DND-41 (cell line): ENCODE measurements around the gene UROC1.

ENCODE experiments used
- ATAC-seq: fragments of 200-7000 bp; cut with Tn5 transposase; 3 replicates; pipeline ENCODE4 v1.9.1; 2021; ENCODE audit warnings: low read depth; ENCODE audit not compliant: insufficient read depth
- DNase-seq: peaks from one replicate; pipeline ENCODE4 v3.0.0-alpha.2; 2020
- H2AFZ ChIP-seq: 2 replicates; pipeline ENCODE4 v1.6.0; 2012; ENCODE audit warnings: low read depth, low read length
- H3K27ac ChIP-seq: 2 replicates; pipeline ENCODE4 v1.5.1; 2012; ENCODE audit warnings: low read length, inconsistent platforms
- H3K27me3 ChIP-seq: fragments of 200-600 bp; sonication (generic); 2 replicates; pipeline ENCODE4 v1.6.0; 2012; ENCODE audit warnings: low read length, mild to moderate bottlenecking, inconsistent platforms; ENCODE audit not compliant: insufficient read depth, poor library complexity
- H3K36me3 ChIP-seq: 2 replicates; pipeline ENCODE4 v1.5.1; 2012; ENCODE audit warnings: low read length, inconsistent platforms; ENCODE audit not compliant: insufficient read depth
- H3K4me1 ChIP-seq: 2 replicates; pipeline ENCODE4 v1.5.1; 2012; ENCODE audit warnings: mild to moderate bottlenecking, low read length; ENCODE audit not compliant: insufficient read depth
- H3K4me2 ChIP-seq: 2 replicates; pipeline ENCODE4 v1.6.0; 2012; ENCODE audit warnings: mild to moderate bottlenecking, moderate library complexity, low read length, inconsistent platforms; ENCODE audit not compliant: insufficient read depth
- H3K4me3 ChIP-seq, 2 experiments: fragments of 200-600 bp in 1 of 2; shearing (Covaris generic) in 1 of 2; 2 replicates each; pipeline ENCODE4 v1.5.1; 2012 to 2016; ENCODE audit warnings: inconsistent platforms in 2 of 2, low read length in 2 of 2, mild to moderate bottlenecking in 2 of 2, low read depth in 1 of 2, moderate library complexity in 1 of 2
- H3K79me2 ChIP-seq: 2 replicates; pipeline ENCODE4 v1.6.0; 2012; ENCODE audit warnings: low read length, inconsistent platforms; ENCODE audit not compliant: insufficient read depth
- H3K9ac ChIP-seq: 2 replicates; pipeline ENCODE4 v1.6.0; 2012; ENCODE audit warnings: low read depth, mild to moderate bottlenecking, inconsistent platforms, low read length, moderate library complexity
- H3K9me3 ChIP-seq: 2 replicates; pipeline ENCODE4 v1.5.1; 2012; ENCODE audit warnings: low read length, moderate library complexity, mild to moderate bottlenecking, inconsistent platforms; ENCODE audit not compliant: insufficient read depth, severe bottlenecking
- H4K20me1 ChIP-seq: 2 replicates; pipeline ENCODE4 v1.6.0; 2012; ENCODE audit warnings: low read length; ENCODE audit not compliant: insufficient read depth
- CTCF ChIP-seq: IDR thresholded peaks from 2 replicates; pipeline ENCODE4 v1.5.1; 2012; ENCODE audit warnings: borderline replicate concordance, low read length, moderate library complexity, mild to moderate bottlenecking; ENCODE audit not compliant: poor library complexity, severe bottlenecking; ENCODE audit errors: extremely low read depth
- EZH2 ChIP-seq: IDR thresholded peaks from 3 replicates; pipeline ENCODE4 v1.6.1; 2012; ENCODE audit warnings: borderline replicate concordance, low read depth, mild to moderate bottlenecking, moderate library complexity, low read length, inconsistent platforms; ENCODE audit not compliant: severe bottlenecking

Gene UROC1

DNA sequence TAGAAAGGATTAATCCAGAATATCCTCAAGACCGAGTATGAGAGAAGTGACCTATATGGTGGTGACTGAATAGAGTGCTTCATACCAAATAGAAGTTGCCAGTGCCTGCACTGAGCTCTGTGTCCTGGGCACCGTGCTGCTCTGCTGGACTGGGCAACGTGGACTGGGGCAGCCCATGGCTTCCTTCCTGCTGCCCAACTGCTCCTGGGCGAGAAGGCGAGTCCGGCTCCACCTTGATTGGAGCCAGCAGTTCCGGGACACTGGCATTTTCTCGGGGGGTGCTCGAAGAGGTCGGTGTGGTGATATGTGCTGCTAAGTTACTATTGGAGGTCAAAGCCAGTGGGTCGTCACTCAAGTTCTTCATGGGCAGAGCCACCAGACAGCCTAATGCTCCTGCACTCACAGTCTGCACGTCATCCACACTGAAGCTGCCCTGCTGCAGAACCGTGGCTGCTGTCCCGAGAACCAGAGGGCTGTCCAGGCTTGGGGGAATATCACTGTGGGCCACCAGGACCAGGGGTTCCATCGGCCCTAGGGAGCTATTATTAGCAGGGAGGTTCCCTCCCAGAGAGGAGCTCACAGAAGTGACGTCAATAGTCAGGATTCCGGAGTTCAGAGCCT is 56.0 kb downstream of the UROC1 start:
- no peak for TF ChIP-seq EZH2
- TF ChIP-seq CTCF = no peak
- H3K4me3 ChIP-seq = no peak overlapping the region
- ATAC-seq (no peak), DNase-seq (no peak)
- no peaks in the 10 kb centered on the region for H3K4me1 ChIP-seq
- no peak overlapping the region for H2AFZ ChIP-seq
- H3K9ac ChIP-seq = no peak overlapping the region
- H3K9me3 ChIP-seq = no peaks in the 10 kb centered on the region
- peaks cover 95% of the 10 kb centered on the region for H3K36me3 ChIP-seq
- H3K27me3 ChIP-seq = no peaks in the 10 kb centered on the region
- H4K20me1 ChIP-seq = peaks cover 75% of the 10 kb centered on the region
- no peak overlapping the region for H3K27ac ChIP-seq
- peaks cover 75% of the 10 kb centered on the region for H3K79me2 ChIP-seq
- no peak overlapping the region for H3K4me2 ChIP-seq

- H3K4me3 ChIP-seq = no peak overlapping the region
- peaks cover 94% of the 10 kb centered on the region for H3K36me3 ChIP-seq
- H3K27me3 ChIP-seq = no peaks in the 10 kb centered on the region
- H3K9me3 ChIP-seq = no peaks in the 10 kb centered on the region
- no peak overlapping the region for H2AFZ ChIP-seq
- peaks cover 79% of the 10 kb centered on the region for H4K20me1 ChIP-seq
- H3K27ac ChIP-seq = no peak overlapping the region
- no peak for DNase-seq
- no peak overlapping the region for H3K4me2 ChIP-seq
- ATAC-seq = no peak
- no peak for TF ChIP-seq EZH2
- TF ChIP-seq CTCF = no peak
- peaks cover 74% of the 10 kb centered on the region for H3K79me2 ChIP-seq
- no peak overlapping the region for H3K9ac ChIP-seq
- H3K4me1 ChIP-seq = no peaks in the 10 kb centered on the region
Observed at GRCh38 chr3:126460381-126460780, 57.2 kb downstream of the UROC1 start.

DNA sequence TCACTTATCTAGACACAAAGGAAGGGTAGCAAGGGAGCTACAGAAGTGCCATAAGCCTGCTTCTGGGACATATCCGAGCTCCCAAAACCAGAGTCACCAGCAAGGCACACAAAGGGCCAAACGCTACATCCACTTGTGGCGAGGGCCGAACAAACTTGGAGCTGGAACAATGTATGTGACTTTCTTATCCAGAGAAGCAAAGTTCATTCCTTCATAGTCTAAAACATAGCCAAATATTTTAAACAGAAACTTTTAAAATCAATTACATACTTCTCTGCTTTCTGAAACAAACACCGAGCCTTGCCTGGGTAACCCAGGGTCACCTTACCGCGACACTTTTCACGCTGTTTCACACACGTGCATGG is 57.8 kb downstream of the UROC1 start:
- peaks cover 71% of the 10 kb centered on the region for H3K79me2 ChIP-seq
- peaks cover 78% of the 10 kb centered on the region for H4K20me1 ChIP-seq
- H3K4me1 ChIP-seq = no peaks in the 10 kb centered on the region
- no peak overlapping the region for H3K4me3 ChIP-seq
- H3K4me2 ChIP-seq = no peak overlapping the region
- no peak overlapping the region for H3K27ac ChIP-seq
- peaks cover 94% of the 10 kb centered on the region for H3K36me3 ChIP-seq
- H3K27me3 ChIP-seq = no peaks in the 10 kb centered on the region
- DNase-seq (no peak), ATAC-seq (no peak)
- no peaks in the 10 kb centered on the region for H3K9me3 ChIP-seq
- no peak overlapping the region for H2AFZ ChIP-seq
- TF ChIP-seq EZH2 (no peak), CTCF (no peak)
- H3K9ac ChIP-seq = no peak overlapping the region
